Activated CD4-positive, CD25-positive, alpha-beta regulatory T cell treated with anti-CD3 and anti-CD28 coated beads, Interleukin-2, amount 50 U/mL, for 72 hours (primary cell): ENCODE data around the gene NUDT2.
"Not testable (repeated sequence)": the region's sequence is repeated elsewhere in the genome, so short reads cannot be mapped to it uniquely, and the experiment has no call there.

Experiments used
- DNase-seq: peaks from one replicate; pipeline ENCODE4 v3.0.0; 2021

The NUDT2 gene

GRCh38 chr9:34337403-34337802, 8.0 kb downstream of the NUDT2 start:
- no peak for DNase-seq

- not testable (repeated sequence) for DNase-seq
Measured at GRCh38 chr9:34338079-34338478, 8.7 kb downstream of the NUDT2 start.

GRCh38 chr9:34338665-34339385, 9.5 kb downstream of the NUDT2 start:
- DNase-seq = no peak

GRCh38 chr9:34341659-34342295, 12.4 kb downstream of the NUDT2 start:
- DNase-seq = no peak

- no peak for DNase-seq
Measured at GRCh38 chr9:34343090-34343489, 13.7 kb downstream of the NUDT2 start.

GRCh38 chr9:34343605-34344004, 14.2 kb downstream of the NUDT2 start:
- no peak for DNase-seq

GRCh38 chr9:34346873-34347799, 17.8 kb downstream of the NUDT2 start:
- no peak for DNase-seq

GRCh38 chr9:34347800-34348158, 18.4 kb downstream of the NUDT2 start:
- no peak for DNase-seq

- DNase-seq = no peak
Measured at GRCh38 chr9:34349324-34349723, 20.0 kb downstream of the NUDT2 start.

- DNase-seq = not testable (repeated sequence)
Measured at GRCh38 chr9:34352122-34352652, 22.8 kb downstream of the NUDT2 start.

- DNase-seq = not testable (repeated sequence)
Measured at GRCh38 chr9:34352957-34353356, 23.6 kb downstream of the NUDT2 start.

- no peak for DNase-seq
Measured at GRCh38 chr9:34362614-34363214, 33.3 kb downstream of the NUDT2 start.

GRCh38 chr9:34363619-34364351, 34.4 kb downstream of the NUDT2 start:
- DNase-seq = no peak

- no peak for DNase-seq
Measured at GRCh38 chr9:34365282-34365681, 35.9 kb downstream of the NUDT2 start.

GRCh38 chr9:34366365-34366764, 37.0 kb downstream of the NUDT2 start:
- DNase-seq = no peak

- DNase-seq = not testable (repeated sequence)
Measured at GRCh38 chr9:34367751-34368410, 38.5 kb downstream of the NUDT2 start.

- DNase-seq = not testable (repeated sequence)
Measured at GRCh38 chr9:34368796-34369195, 39.4 kb downstream of the NUDT2 start.

- DNase-seq = no peak
Measured at GRCh38 chr9:34369636-34370035, 40.3 kb downstream of the NUDT2 start.

GRCh38 chr9:34370335-34370969, 41.1 kb downstream of the NUDT2 start:
- DNase-seq = no peak

GRCh38 chr9:34370970-34371880, 41.9 kb downstream of the NUDT2 start:
- no peak for DNase-seq
